LNCaP clone FGC (cell line): ENCODE data around the gene MRPL24.
"Not testable (repeated sequence)": the region's sequence is repeated elsewhere in the genome, so short reads cannot be mapped to it uniquely, and the experiment has no call there.

Source experiments
- DNase-seq: peaks from one replicate; pipeline ENCODE4 v3.0.0-alpha.2; 2011; ENCODE audit warnings: low read depth
- H3K4me3 ChIP-seq: 2 replicates; pipeline ENCODE4 v1.5.1; 2011; ENCODE audit warnings: mild to moderate bottlenecking, low read depth, low read length, control low read depth
- CTCF ChIP-seq: IDR thresholded peaks from 2 replicates; pipeline ENCODE4 v1.5.1; 2012; ENCODE audit warnings: mild to moderate bottlenecking; ENCODE audit not compliant: control insufficient read depth, insufficient read depth; ENCODE audit errors: extremely low read depth

Gene MRPL24

GRCh38 chr1:156760796-156761104, 19.9 kb upstream of the MRPL24 start:
- no peak overlapping the region for H3K4me3 ChIP-seq
- DNase-seq: no peak
- TF ChIP-seq CTCF: no peak

GRCh38 chr1:156760092-156760795, 19.4 kb upstream of the MRPL24 start:
- no peak for TF ChIP-seq CTCF
- DNase-seq: no peak
- H3K4me3 ChIP-seq: no peak overlapping the region

- DNase-seq, H3K4me3 ChIP-seq: not testable (repeated sequence)
Observed at GRCh38 chr1:156757572-156758253, 16.8 kb upstream of the MRPL24 start.

- no peak for TF ChIP-seq CTCF
- H3K4me3 ChIP-seq: no peak overlapping the region
- DNase-seq: no peak
Observed at GRCh38 chr1:156756355-156756754, 15.5 kb upstream of the MRPL24 start.

- no peak for DNase-seq
- no peak for TF ChIP-seq CTCF
- no peak overlapping the region for H3K4me3 ChIP-seq
Observed at GRCh38 chr1:156755527-156755950, 14.7 kb upstream of the MRPL24 start.

GRCh38 chr1:156754219-156754618, 13.3 kb upstream of the MRPL24 start:
- H3K4me3 ChIP-seq: no peak overlapping the region
- DNase-seq: no peak
- no peak for TF ChIP-seq CTCF

GRCh38 chr1:156752843-156753482, 12.1 kb upstream of the MRPL24 start:
- no peak for DNase-seq
- no peak for TF ChIP-seq CTCF
- peak overlapping the region; percentile 63 for H3K4me3 ChIP-seq
